HepG2 (cell line): ENCODE results near the gene COMMD7. TPM values are rescaled to one million over a fixed set of nuclear protein-coding genes. Genes with fewer than 3 reads are reported as not detected.

Experiments used
- ATF7 ChIP-seq, 2 experiments: fragments of 450-650 bp in 1 of 2; sonication (generic) in 1 of 2; formaldehyde crosslinking in 1 of 2; IDR thresholded peaks; 2 replicates each; pipeline versions ENCODE4 v1.4.0 to v1.6.1; 2016 to 2020; ENCODE audit warnings: antibody characterized with exemption in 1 of 2, mild to moderate bottlenecking in 1 of 2, missing genetic modification reagents in 1 of 2
- CEBPB ChIP-seq: IDR thresholded peaks from 2 replicates; pipeline ENCODE4 v1.6.1; 2011; ENCODE audit warnings: low read depth, low read length, improper control_type of control experiment, borderline replicate concordance
- CHCHD3 ChIP-seq: sonication (generic); formaldehyde crosslinking; IDR thresholded peaks from 2 replicates; pipeline ENCODE4 v1.8.0; 2022; ENCODE audit warnings: mild to moderate bottlenecking, missing genetic modification reagents, moderate library complexity
- HOXA9 ChIP-seq: sonication (generic); formaldehyde crosslinking; IDR thresholded peaks from 2 replicates; pipeline ENCODE4 v1.8.1; 2022; ENCODE audit warnings: missing genetic modification reagents, mild to moderate bottlenecking, moderate library complexity, borderline replicate concordance
- MTF1 ChIP-seq: sonication (generic); formaldehyde crosslinking; IDR thresholded peaks from 2 replicates; pipeline ENCODE4 v1.5.0; 2020; ENCODE audit warnings: missing genetic modification reagents
- NR2C2 ChIP-seq: sonication (generic); formaldehyde crosslinking; IDR thresholded peaks from 2 replicates; pipeline ENCODE4 v1.4.0; 2020; ENCODE audit warnings: missing genetic modification reagents, mild to moderate bottlenecking, moderate library complexity, borderline replicate concordance
- NR2F1 ChIP-seq, 2 experiments: fragments of 450-650 bp in 1 of 2; formaldehyde crosslinking in 1 of 2; IDR thresholded peaks; 2 replicates each; pipeline versions ENCODE4 v1.5.0 to v1.6.1; 2016 to 2020; ENCODE audit warnings: mild to moderate bottlenecking in 1 of 2, missing compliant biosample characterization in 1 of 2, missing genetic modification reagents in 1 of 2, moderate library complexity in 1 of 2
- NR2F6 ChIP-seq, 2 experiments: IDR thresholded peaks; 2 replicates each; pipeline ENCODE4 v1.6.1; 2016; ENCODE audit warnings: antibody characterized with exemption in 1 of 2, mild to moderate bottlenecking in 1 of 2
- PAXIP1 ChIP-seq: sonication (generic); formaldehyde crosslinking; conservative IDR thresholded peaks from 2 replicates; pipeline ENCODE4 v1.4.0; 2020; ENCODE audit warnings: mild to moderate bottlenecking, missing genetic modification reagents, moderate library complexity
- TFDP2 ChIP-seq: sonication (generic); formaldehyde crosslinking; IDR thresholded peaks from 2 replicates; pipeline ENCODE4 v1.4.0; 2020; ENCODE audit warnings: missing genetic modification reagents
- TRIM24 ChIP-seq: sonication (generic); formaldehyde crosslinking; IDR thresholded peaks from 2 replicates; pipeline ENCODE4 v1.8.0; 2022; ENCODE audit warnings: mild to moderate bottlenecking, missing genetic modification reagents
- YEATS4 ChIP-seq: sonication (generic); formaldehyde crosslinking; IDR thresholded peaks from 2 replicates; pipeline ENCODE4 v1.4.0; 2020; ENCODE audit warnings: missing genetic modification reagents, borderline replicate concordance
- ZBTB14 ChIP-seq: sonication (generic); formaldehyde crosslinking; IDR thresholded peaks from 2 replicates; pipeline ENCODE4 v1.4.0; 2020; ENCODE audit warnings: missing genetic modification reagents
- ZBTB21 ChIP-seq: sonication (generic); formaldehyde crosslinking; IDR thresholded peaks from 2 replicates; pipeline ENCODE4 v1.4.0; 2020; ENCODE audit warnings: missing genetic modification reagents
- ZNF205 ChIP-seq: IDR thresholded peaks from 2 replicates; pipeline ENCODE4 v1.6.1; 2018; ENCODE audit warnings: missing biosample characterization, missing genetic modification reagents
- ZNF260 ChIP-seq: sonication (generic); formaldehyde crosslinking; IDR thresholded peaks from 2 replicates; pipeline ENCODE4 v1.4.0; 2020; ENCODE audit warnings: missing genetic modification reagents, low read depth, mild to moderate bottlenecking, borderline replicate concordance
- ZNF564 ChIP-seq: sonication (generic); formaldehyde crosslinking; IDR thresholded peaks from 2 replicates; pipeline ENCODE4 v1.8.1; 2023; ENCODE audit warnings: mild to moderate bottlenecking, missing genetic modification reagents
- ZNF569 ChIP-seq: sonication (generic); formaldehyde crosslinking; IDR thresholded peaks from 2 replicates; pipeline ENCODE4 v1.5.0; 2020; ENCODE audit warnings: mild to moderate bottlenecking, missing genetic modification reagents, moderate library complexity, borderline replicate concordance
- ZNF652 ChIP-seq: IDR thresholded peaks from 2 replicates; pipeline ENCODE4 v1.6.1; 2016; ENCODE audit warnings: low read depth, borderline replicate concordance
- ZNF770 ChIP-seq: sonication (generic); formaldehyde crosslinking; IDR thresholded peaks from 2 replicates; pipeline ENCODE4 v1.5.0; 2020; ENCODE audit warnings: mild to moderate bottlenecking, missing genetic modification reagents
- polyA plus RNA-seq, 8 experiments: library from polyadenylated mRNA; depleted of rRNA in 3 of 8; stranded (reverse) in 7 of 8; unstranded in 1 of 8; fragments of >200 nt; fragmentation: Illumina TruSeq in 4 of 8; extraction: Trizol in 4 of 8; gene quantifications; 2 replicates each; pipeline versions ENCODE4 v1.2.1 to v1.2.3, GENCODE V29; 2011 to 2016; ENCODE audit warnings: low read depth in 4 of 8, missing spikeins in 1 of 8, mixed read lengths in 1 of 8; ENCODE audit not compliant: insufficient read depth in 1 of 8
- total RNA-seq, 5 experiments: library from RNA; depleted of rRNA; stranded (reverse); fragments of >200 nt; fragmentation: Illumina TruSeq; extraction: Trizol; gene quantifications; 2 replicates each; pipeline ENCODE4 v1.2.3, GENCODE V29; 2016; ENCODE audit warnings: low read depth in 1 of 5

COMMD7 gene
- total and polyA plus RNA-seq, 2 of the 13 experiments (the other 11 are each of a cell fraction or from before 2014, with no cell fraction given) = 42.1 to 53.3 TPM

GRCh38 chr20:32672394-32672981, 70.8 kb downstream of the COMMD7 start (continued):
- TF ChIP-seq CEBPB = peak; percentile 62
- TF ChIP-seq ZNF652 (CRISPR knock-in tag) = no peak
- no peak for TF ChIP-seq PAXIP1 (CRISPR knock-in tag)
- no peak for TF ChIP-seq MTF1
- no peak for TF ChIP-seq ZBTB14
- TF ChIP-seq HOXA9 (CRISPR knock-in tag) = no peak
- no peak for TF ChIP-seq ZNF260 (CRISPR knock-in tag)
- peak; percentile 80 for TF ChIP-seq ATF7 (IDR thresholded peaks at IDR 0.05)
- no peak for TF ChIP-seq ATF7 (CRISPR knock-in tag; IDR thresholded peaks at IDR 0.05)
- TF ChIP-seq ZNF569 (CRISPR knock-in tag) = no peak
- TF ChIP-seq ZNF770 (CRISPR knock-in tag) = no peak
- no peak for TF ChIP-seq NR2C2 (CRISPR knock-in tag)
- no peak for TF ChIP-seq ZNF564
- TF ChIP-seq YEATS4 (CRISPR knock-in tag) = peak; percentile 24; the same call in 1 of the 2 replicates
- TF ChIP-seq NR2F1 (CRISPR knock-in tag; IDR thresholded peaks at IDR 0.05) = peak; percentile 26 to 43; a peak in 1 of 4 replicates
- no peak for TF ChIP-seq ZBTB21 (CRISPR knock-in tag)
- no peak for TF ChIP-seq TRIM24 (CRISPR knock-in tag)
- TF ChIP-seq CHCHD3 (CRISPR knock-in tag) = 0 out of 2 replicates have a peak, but pooled peaks have one; percentile 65
- no peak for TF ChIP-seq ZNF205 (CRISPR knock-in tag)
- no peak; the same call in 1 of the 2 replicates for TF ChIP-seq NR2F6 (IDR thresholded peaks at IDR 0.05)
- TF ChIP-seq NR2F6 (CRISPR knock-in tag; IDR thresholded peaks at IDR 0.05) = peak; percentile 46; the same call in 1 of the 2 replicates
- TF ChIP-seq TFDP2 = no peak
